ENCODE data around the gene CHRNB4.

DNA sequence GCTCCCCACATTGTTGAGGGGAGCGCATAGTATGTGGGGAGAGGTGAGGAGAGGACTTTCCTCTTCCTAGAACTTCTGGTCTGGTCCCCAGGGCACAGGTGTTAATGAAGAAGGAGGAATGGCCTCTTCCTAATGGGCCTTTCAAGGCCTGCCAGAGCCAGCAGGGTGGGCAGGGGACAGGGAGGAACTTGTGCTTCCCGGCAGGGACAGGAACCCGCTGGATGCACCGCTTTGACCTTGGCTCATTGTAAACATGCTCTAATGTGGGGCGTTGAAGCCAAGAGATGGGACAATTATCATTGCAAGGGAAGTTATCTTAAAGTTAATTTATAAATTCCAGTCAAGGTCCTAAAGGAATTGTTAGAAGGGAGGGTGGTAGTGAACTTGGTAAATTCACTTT is 21.0 kb upstream of the CHRNB4 start:
- TF ChIP-seq GATA2 (IDR thresholded peaks at IDR 0.05; ENCODE audit: low read depth, low read length) = no peak
- TF ChIP-seq GATA3 (IDR thresholded peaks at IDR 0.05; ENCODE audit: low read depth, low read length) = no peak
